ENCODE results near the gene SLC17A1. TPM values are rescaled to one million over a fixed set of nuclear protein-coding genes. Genes with fewer than 3 reads are reported as not detected.

Gene SLC17A1
- total and polyA plus RNA-seq, 7 donors: not detected

DNA sequence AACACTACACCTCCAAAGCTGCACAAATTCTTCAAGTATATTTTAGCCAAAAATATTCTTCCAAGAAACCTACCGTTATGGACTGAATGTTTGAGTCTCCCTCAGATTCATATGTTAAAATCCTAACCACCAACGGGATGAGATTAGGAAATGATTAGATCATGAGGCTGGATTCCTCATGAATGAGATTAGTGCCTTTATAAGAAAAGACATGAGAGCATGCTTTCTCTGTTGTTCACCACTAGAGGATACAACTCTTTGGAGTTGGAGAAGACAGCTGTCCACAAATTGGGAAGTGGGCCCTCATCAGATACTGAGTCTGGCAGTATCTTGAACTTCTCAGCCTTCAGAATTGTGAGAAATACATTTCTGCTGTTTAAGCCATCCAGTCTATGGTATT lies 84.4 kb downstream of the SLC17A1 start:
- no peaks in the 10 kb centered on the region for H3K27me3 ChIP-seq (ENCODE audit: insufficient read depth in 3 of 3, low read length in 2 of 3)
- ATAC-seq (no peak), DNase-seq (no peak)
- no peaks in the 10 kb centered on the region for H3K36me3 ChIP-seq (ENCODE audit: insufficient read depth in 1 of 2, low read depth in 1 of 2)
- no peaks in the 10 kb centered on the region for H3K9me3 ChIP-seq
- no peaks in the 10 kb centered on the region for H3K4me1 ChIP-seq
- TF ChIP-seq, protein P1, sequence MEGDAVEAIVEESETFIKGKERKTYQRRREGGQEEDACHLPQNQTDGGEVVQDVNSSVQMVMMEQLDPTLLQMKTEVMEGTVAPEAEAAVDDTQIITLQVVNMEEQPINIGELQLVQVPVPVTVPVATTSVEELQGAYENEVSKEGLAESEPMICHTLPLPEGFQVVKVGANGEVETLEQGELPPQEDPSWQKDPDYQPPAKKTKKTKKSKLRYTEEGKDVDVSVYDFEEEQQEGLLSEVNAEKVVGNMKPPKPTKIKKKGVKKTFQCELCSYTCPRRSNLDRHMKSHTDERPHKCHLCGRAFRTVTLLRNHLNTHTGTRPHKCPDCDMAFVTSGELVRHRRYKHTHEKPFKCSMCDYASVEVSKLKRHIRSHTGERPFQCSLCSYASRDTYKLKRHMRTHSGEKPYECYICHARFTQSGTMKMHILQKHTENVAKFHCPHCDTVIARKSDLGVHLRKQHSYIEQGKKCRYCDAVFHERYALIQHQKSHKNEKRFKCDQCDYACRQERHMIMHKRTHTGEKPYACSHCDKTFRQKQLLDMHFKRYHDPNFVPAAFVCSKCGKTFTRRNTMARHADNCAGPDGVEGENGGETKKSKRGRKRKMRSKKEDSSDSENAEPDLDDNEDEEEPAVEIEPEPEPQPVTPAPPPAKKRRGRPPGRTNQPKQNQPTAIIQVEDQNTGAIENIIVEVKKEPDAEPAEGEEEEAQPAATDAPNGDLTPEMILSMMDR (IDR thresholded peaks at IDR 0.05): no peak
- intact Hi-C loops (cut with DNase I): no loop called here
- no peak overlapping the region for H3K4me3 ChIP-seq
- 85 to 93% (median 88%) methylated on average over 2 of the region's 2 CpGs for WGBS, 3 donors
- no peak overlapping the region for H3K27ac ChIP-seq

DNA sequence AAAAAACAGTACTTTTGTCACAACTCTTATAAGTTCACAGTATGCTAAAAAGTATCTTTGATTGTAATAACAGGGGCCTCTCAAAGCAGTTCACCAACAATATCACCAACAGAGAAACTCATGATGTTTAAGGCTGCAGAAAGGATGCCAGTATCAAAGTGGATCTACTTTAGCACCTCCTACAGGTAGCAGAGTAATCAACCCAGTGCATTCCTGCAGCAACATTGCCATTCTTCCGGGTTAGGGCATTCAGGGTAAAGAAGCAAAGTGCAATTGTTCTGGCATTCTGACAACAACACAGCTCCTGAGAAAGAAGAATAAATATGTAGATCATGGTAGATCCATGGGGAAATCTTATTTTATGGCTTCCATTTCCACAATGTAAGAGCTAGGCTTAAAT lies 84.9 kb downstream of the SLC17A1 start:
- DNase-seq: no peak
- Histone ChIP-seq H3K27ac (no peak overlapping the region), H3K4me1 (no peaks in the 10 kb centered on the region), H3K9me3 (no peaks in the 10 kb centered on the region), H3K27me3 (ENCODE audit: insufficient read depth in 3 of 3, low read length in 2 of 3) (no peaks in the 10 kb centered on the region), H3K4me3 (no peak overlapping the region), H3K36me3 (ENCODE audit: insufficient read depth in 1 of 2, low read depth in 1 of 2) (no peaks in the 10 kb centered on the region)
- ATAC-seq: no peak
- intact Hi-C loops (cut with DNase I): no loop called here
- 74 to 79% (median 77%) methylated on average over 1 of the region's 1 CpG for WGBS, 3 donors
- TF ChIP-seq, protein P1 (IDR thresholded peaks at IDR 0.05): no peak

DNA sequence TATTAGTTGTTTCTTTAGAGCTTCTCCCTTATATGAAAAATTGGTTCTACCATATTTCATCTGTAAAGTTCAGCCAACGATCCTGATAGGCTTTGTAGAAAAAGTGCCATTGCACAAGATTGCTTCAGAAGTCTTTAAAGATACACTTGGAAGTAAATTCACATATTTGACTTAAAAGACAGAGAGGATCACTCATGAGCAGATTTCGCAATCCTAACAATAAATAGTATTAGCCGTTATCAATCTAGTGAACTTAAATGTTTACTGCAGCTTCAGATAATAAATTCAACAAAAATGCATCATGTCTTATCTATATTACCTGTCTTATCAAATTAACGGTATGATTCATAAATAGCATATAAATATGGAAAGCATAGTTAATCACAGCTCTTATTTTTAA lies 86.0 kb downstream of the SLC17A1 start:
- TF ChIP-seq, protein P1 (IDR thresholded peaks at IDR 0.05): no peak
- H3K36me3 ChIP-seq (ENCODE audit: insufficient read depth in 1 of 2, low read depth in 1 of 2): no peaks in the 10 kb centered on the region
- no peak for DNase-seq
- intact Hi-C loops (cut with DNase I): no loop called here
- no peaks in the 10 kb centered on the region for H3K9me3 ChIP-seq
- no peak overlapping the region for H3K27ac ChIP-seq
- no peak for ATAC-seq
- H3K4me1 ChIP-seq: no peaks in the 10 kb centered on the region
- WGBS, 3 donors: 82 to 85% (median 84%) methylated on average over 4 of the region's 4 CpGs
- no peaks in the 10 kb centered on the region for H3K27me3 ChIP-seq (ENCODE audit: insufficient read depth in 3 of 3, low read length in 2 of 3)
- no peak overlapping the region for H3K4me3 ChIP-seq

DNA sequence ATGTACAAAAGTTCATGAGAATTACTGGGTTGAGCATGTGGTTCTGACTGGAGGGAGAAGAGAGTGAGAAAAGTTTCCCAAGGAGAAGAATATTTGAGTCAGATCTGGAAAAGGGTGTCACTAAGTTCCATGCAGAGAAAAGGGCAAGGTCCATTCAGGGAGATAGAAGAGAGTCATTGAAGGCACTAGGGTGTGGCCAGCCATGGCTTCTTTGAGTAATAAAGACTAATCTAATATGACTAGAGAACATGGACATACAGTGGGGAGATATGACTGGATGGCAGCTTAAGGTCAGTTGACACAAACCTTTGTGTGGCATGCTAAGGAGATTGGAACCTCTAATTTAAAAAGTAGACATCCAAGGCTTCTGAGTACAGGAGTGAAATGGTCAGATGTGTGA lies 88.0 kb downstream of the SLC17A1 start:
- TF ChIP-seq, protein P1 (IDR thresholded peaks at IDR 0.05): no peak
- DNase-seq: no peak
- no peak for ATAC-seq
- no peaks in the 10 kb centered on the region for H3K4me1 ChIP-seq
- H3K27ac ChIP-seq: no peak overlapping the region
- no peaks in the 10 kb centered on the region for H3K27me3 ChIP-seq (ENCODE audit: insufficient read depth in 3 of 3, low read length in 2 of 3)
- intact Hi-C loops (cut with DNase I): no loop called here
- H3K9me3 ChIP-seq: no peaks in the 10 kb centered on the region
- no peaks in the 10 kb centered on the region for H3K36me3 ChIP-seq (ENCODE audit: insufficient read depth in 1 of 2, low read depth in 1 of 2)
- H3K4me3 ChIP-seq: no peak overlapping the region

DNA sequence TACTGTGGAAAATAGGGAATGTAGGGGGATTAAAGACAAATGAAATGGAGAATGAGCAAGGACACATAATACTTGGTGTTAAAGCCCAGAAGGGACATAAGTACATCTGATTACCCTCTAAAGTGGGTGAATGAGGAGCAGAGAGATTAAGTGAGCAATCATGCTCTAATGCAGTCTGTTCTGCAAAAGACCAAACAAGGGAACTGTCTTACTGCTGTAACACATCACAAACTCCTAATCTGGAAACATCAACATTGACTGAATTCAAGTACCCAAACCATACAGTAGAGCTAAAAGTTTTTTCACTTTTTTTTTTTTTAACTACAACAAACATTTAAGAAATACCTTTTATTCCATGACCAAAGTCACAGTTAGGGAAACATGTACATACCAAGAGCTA lies 96.6 kb downstream of the SLC17A1 start:
- intact Hi-C loops (cut with DNase I): no loop called here
- no peak overlapping the region for H3K27ac ChIP-seq
- TF ChIP-seq, protein P1 (IDR thresholded peaks at IDR 0.05): no peak
- H3K27me3 ChIP-seq (ENCODE audit: insufficient read depth in 3 of 3, low read length in 2 of 3): peaks cover 0 to 15% (median 2%) of the 10 kb centered on the region in 3 donors
- H3K36me3 ChIP-seq (ENCODE audit: insufficient read depth in 1 of 2, low read depth in 1 of 2): no peaks in the 10 kb centered on the region
- no peaks in the 10 kb centered on the region for H3K4me1 ChIP-seq
- no peak overlapping the region for H3K4me3 ChIP-seq
- ATAC-seq (no peak), DNase-seq (no peak)
- peaks cover 5% of the 10 kb centered on the region for H3K9me3 ChIP-seq

Other genes with a start within 250 kb of the SLC17A1 start
- not detected for gene SCGN, start 179.8 kb downstream of the SLC17A1 start, total RNA-seq
- not detected for gene SCGN, start 179.8 kb downstream of the SLC17A1 start, polyA plus RNA-seq
- not detected for gene SLC17A4, start 77.3 kb downstream of the SLC17A1 start, total RNA-seq
- not detected for gene SLC17A4, start 77.3 kb downstream of the SLC17A1 start, polyA plus RNA-seq
- not detected for gene SLC17A3, start 42.2 kb upstream of the SLC17A1 start, total RNA-seq
- gene SLC17A3, start 42.2 kb upstream of the SLC17A1 start, polyA plus RNA-seq: not detected
- not detected for gene SLC17A2, start 98.6 kb upstream of the SLC17A1 start, total RNA-seq
- gene SLC17A2, start 98.6 kb upstream of the SLC17A1 start, polyA plus RNA-seq: not detected
- 1 to 10 TPM; 3.1 to 7.3 (median 4.8) TPM for gene TRIM38, start 130.8 kb upstream of the SLC17A1 start, total RNA-seq
- 1 to 10 TPM; 1.4 to 5.8 (median 3.4) TPM for gene TRIM38, start 130.8 kb upstream of the SLC17A1 start, polyA plus RNA-seq

Measured in psoas muscle (tissue), 8 donors.